Prostate gland (tissue), 2 donors: ENCODE measurements around the gene VPS41.

Source experiments
- CTCF ChIP-seq, 4 experiments: fragments of 200-600 bp in 2 of 4; fragments of 450-650 bp in 2 of 4; sonication (generic) in 2 of 4; IDR thresholded peaks; 1 replicate in 3 of 4; 2 replicates in 1 of 4; pipeline ENCODE4 v1.5.1; 2016 to 2019; ENCODE audit warnings: antibody characterized with exemption in 4 of 4, mild to moderate bottlenecking in 2 of 4, moderate library complexity in 2 of 4
- POLR2AphosphoS5 ChIP-seq: sonication (generic); formaldehyde crosslinking; IDR thresholded peaks from one replicate; pipeline ENCODE4 v1.6.1; 2017; ENCODE audit warnings: antibody characterized with exemption

GRCh38 chr7:38702002-38702535 lies 206.9 kb downstream of the VPS41 start:
- no peak for TF ChIP-seq POLR2AphosphoS5
- TF ChIP-seq CTCF (IDR thresholded peaks at IDR 0.05) = no peak
